Glutamatergic neuron (in vitro differentiated cells): Measurements from ENCODE around the gene USH2A. TPM values are rescaled to one million over a fixed set of nuclear protein-coding genes. Genes with fewer than 3 reads are reported as not detected.

Source experiments
- DNase-seq: peaks from one replicate; pipeline ENCODE4 v3.0.0; 2022
- H3K27ac Mint-ChIP-seq: one replicate; pipeline ENCODE4 v1.8.0; 2020; ENCODE audit warnings: mild to moderate bottlenecking, mixed read lengths, inconsistent platforms; ENCODE audit not compliant: unreplicated experiment
- H3K27me3 Mint-ChIP-seq: one replicate; pipeline ENCODE4 v1.8.0; 2020; ENCODE audit warnings: mild to moderate bottlenecking, moderate library complexity, mixed read lengths, inconsistent platforms; ENCODE audit not compliant: unreplicated experiment
- H3K36me3 Mint-ChIP-seq: one replicate; pipeline ENCODE4 v1.8.0; 2020; ENCODE audit warnings: mild to moderate bottlenecking, mixed read lengths, inconsistent platforms; ENCODE audit not compliant: unreplicated experiment
- H3K4me1 Mint-ChIP-seq: one replicate; pipeline ENCODE4 v1.8.0; 2020; ENCODE audit warnings: mild to moderate bottlenecking, low read depth, mixed read lengths, inconsistent platforms; ENCODE audit not compliant: unreplicated experiment
- H3K4me3 Mint-ChIP-seq: one replicate; pipeline ENCODE4 v1.8.0; 2020; ENCODE audit warnings: mild to moderate bottlenecking, mixed read lengths, inconsistent platforms; ENCODE audit not compliant: unreplicated experiment
- H3K9me3 Mint-ChIP-seq: one replicate; pipeline ENCODE4 v1.8.0; 2020; ENCODE audit warnings: mild to moderate bottlenecking, moderate library complexity, mixed read lengths, inconsistent platforms; ENCODE audit not compliant: unreplicated experiment
- CTCF ChIP-seq: fragments of 200-600 bp; sonication (generic); IDR thresholded peaks from one replicate; pipeline ENCODE4 v1.5.0; 2021; ENCODE audit not compliant: partially characterized antibody, unreplicated experiment
- total RNA-seq: library from RNA; stranded (reverse); fragmentation: NEBNext Ultra II Directional; extraction: Animal tissue kit (Norgen Biotek cat#: 25700); gene quantifications from one replicate; pipeline ENCODE4 v1.2.1, GENCODE V29; 2021; ENCODE audit not compliant: unreplicated experiment

The USH2A gene
- total RNA-seq, 1 donor from 2014 or later: not detected

DNA sequence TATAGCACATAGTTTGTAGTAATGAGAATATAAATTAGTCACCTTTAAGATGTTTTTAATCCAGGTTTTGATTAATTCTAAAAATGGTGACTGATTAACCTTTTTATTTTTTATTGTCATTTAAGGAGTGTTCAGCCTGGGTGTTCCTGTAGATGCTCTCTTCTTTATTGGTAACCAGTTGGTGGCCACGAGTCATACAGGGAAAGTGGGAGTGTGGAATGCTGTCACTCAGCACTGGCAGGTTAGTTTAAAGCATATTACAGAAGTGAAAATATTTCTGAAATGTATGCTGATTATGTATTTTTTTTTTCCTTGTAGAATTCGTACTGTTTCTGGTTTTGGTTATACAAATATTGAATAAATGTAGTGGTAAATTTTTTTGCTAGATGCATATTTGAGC is 828.0 kb downstream of the USH2A start:
- no peak for DNase-seq
- TF ChIP-seq CTCF: no peak
- Mint-ChIP-seq H3K36me3 (peaks cover 11% of the 10 kb centered on the region), H3K4me3 (no peak overlapping the region), H3K27ac (no peak overlapping the region), H3K9me3 (no peaks in the 10 kb centered on the region), H3K4me1 (no peaks in the 10 kb centered on the region), H3K27me3 (no peaks in the 10 kb centered on the region)

DNA sequence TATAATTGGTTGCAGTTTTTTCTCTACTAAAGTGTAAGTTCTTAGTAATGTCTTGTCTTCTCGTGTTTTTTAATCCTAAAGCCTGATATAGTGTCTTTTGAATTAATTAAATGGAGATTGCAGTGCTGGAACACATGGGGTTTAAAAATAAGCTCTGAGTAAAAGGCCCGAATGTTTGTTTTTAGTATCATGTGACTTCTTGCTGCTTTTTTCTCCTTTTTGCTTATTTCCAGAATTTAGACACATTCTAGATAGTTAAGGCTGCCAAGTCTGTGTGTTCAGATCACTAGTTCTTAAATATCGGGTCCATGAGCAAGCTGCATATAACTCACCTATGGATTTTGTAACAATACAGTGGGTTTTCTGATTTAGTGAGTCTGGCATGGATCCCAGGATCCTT is 828.6 kb downstream of the USH2A start:
- Mint-ChIP-seq H3K36me3 (peaks cover 12% of the 10 kb centered on the region), H3K4me3 (no peak overlapping the region), H3K4me1 (no peaks in the 10 kb centered on the region), H3K27me3 (no peaks in the 10 kb centered on the region), H3K27ac (no peak overlapping the region), H3K9me3 (no peaks in the 10 kb centered on the region)
- no peak for TF ChIP-seq CTCF
- DNase-seq: no peak

DNA sequence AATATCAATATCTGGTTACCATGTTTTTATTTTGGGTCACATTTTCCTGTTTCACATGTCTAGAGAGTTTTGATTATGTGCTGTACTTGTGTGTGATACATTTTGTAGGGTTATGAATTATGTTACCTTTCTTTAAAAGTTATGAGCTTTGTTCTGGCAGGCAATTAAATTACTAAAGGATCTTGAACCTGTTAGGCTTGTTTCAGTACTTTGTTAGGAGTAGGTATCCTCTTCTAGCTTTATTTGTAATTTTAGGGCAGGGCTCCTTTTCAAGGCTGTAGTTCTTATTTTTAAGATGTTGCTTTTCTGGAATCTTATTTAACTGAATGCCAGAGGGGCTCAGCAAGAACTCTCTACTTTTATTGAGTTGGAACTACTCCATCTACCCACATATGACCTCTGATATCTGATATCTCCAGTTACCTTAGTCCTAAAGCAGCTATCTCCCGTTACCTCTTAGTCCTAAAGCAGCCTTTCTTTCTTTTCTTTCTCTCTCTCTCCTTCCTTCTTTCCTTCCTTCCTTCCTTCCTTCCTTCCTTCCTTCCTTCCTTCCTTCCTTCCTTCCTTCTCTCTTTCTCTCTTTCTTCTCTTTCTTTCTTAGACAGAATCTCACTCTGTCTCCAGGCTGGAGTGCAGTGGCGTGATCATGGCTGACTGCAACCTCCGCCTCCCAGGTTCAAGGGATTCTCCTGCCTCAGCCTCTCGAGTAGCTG is 832.3 kb downstream of the USH2A start:
- no peak for DNase-seq
- H3K27me3 Mint-ChIP-seq: no peaks in the 10 kb centered on the region
- H3K4me1 Mint-ChIP-seq: no peaks in the 10 kb centered on the region
- H3K36me3 Mint-ChIP-seq: peaks cover 12% of the 10 kb centered on the region
- H3K27ac Mint-ChIP-seq: no peak overlapping the region
- H3K9me3 Mint-ChIP-seq: no peaks in the 10 kb centered on the region
- TF ChIP-seq CTCF: no peak
- H3K4me3 Mint-ChIP-seq: no peak overlapping the region

- Mint-ChIP-seq H3K36me3 (peaks cover 17% of the 10 kb centered on the region), H3K27me3 (no peaks in the 10 kb centered on the region), H3K9me3 (no peaks in the 10 kb centered on the region), H3K4me1 (no peaks in the 10 kb centered on the region), H3K4me3 (no peak overlapping the region), H3K27ac (no peak overlapping the region)
- no peak for TF ChIP-seq CTCF
- no peak for DNase-seq
Observed at GRCh38 chr1:215589650-215590435, 833.4 kb downstream of the USH2A start.

DNA sequence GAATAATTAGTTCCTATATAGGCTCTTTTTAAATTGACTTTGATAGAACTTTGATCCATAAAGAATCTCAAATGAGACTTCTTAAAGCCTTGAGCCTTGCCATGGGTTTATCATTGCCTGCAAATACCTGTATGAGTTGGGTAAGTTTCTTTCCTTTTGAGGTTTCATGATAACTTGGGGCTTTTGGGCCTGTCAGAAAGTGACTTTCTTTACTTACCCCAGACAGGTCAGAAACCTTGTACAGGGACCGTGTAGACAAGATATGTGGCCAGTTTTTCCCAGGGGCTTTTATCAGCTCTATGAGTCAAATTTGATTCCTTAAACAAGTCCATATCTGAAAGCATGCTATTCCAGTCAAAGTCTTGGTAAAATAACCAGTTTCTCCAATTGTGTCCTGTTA is 838.9 kb downstream of the USH2A start:
- Mint-ChIP-seq H3K36me3 (peaks cover 12% of the 10 kb centered on the region), H3K27ac (no peak overlapping the region), H3K9me3 (no peaks in the 10 kb centered on the region), H3K27me3 (peaks cover 2% of the 10 kb centered on the region), H3K4me1 (no peaks in the 10 kb centered on the region), H3K4me3 (no peak overlapping the region)
- no peak for TF ChIP-seq CTCF
- no peak for DNase-seq
